Kidney (tissue), 14 donors: Measurements from ENCODE around the gene TRIP6. TPM values are rescaled to one million over a fixed set of nuclear protein-coding genes. Genes with fewer than 3 reads are reported as not detected.

Experiments used
- DNase-seq, 5 donors: peaks; one replicate each; pipeline ENCODE4 v3.0.0-alpha.2; 2013 to 2020
- FAIRE-seq: peaks from 2 replicates; lab custom pipeline; 2012; peaks lifted over from hg19 to GRCh38; lab: Jason Lieb, UNC
- H3K27ac ChIP-seq, 2 donors: one replicate each; pipeline ENCODE4 v1.7.0; 2013; ENCODE audit warnings: low read depth in 2 of 2, low read length in 2 of 2, inconsistent platforms in 1 of 2
- H3K27me3 ChIP-seq: one replicate; pipeline ENCODE4 v1.7.1; 2013; ENCODE audit warnings: low read length, inconsistent platforms; ENCODE audit not compliant: control insufficient read depth, insufficient read depth
- H3K36me3 ChIP-seq, 3 donors: one replicate each; pipeline versions ENCODE4 v1.7.0 to v1.7.1; 2013; ENCODE audit warnings: low read length in 3 of 3, control low read depth in 1 of 3, inconsistent platforms in 1 of 3; ENCODE audit not compliant: insufficient read depth in 3 of 3, control insufficient read depth in 2 of 3
- H3K4me1 ChIP-seq, 3 donors: one replicate each; pipeline versions ENCODE4 v1.7.0 to v1.7.1; 2013; ENCODE audit warnings: low read length in 3 of 3, inconsistent platforms in 1 of 3, low read depth in 1 of 3; ENCODE audit not compliant: control insufficient read depth in 2 of 3, insufficient read depth in 2 of 3
- H3K4me3 ChIP-seq, 3 donors: one replicate each; pipeline versions ENCODE4 v1.7.0 to v1.8.1; 2013; ENCODE audit warnings: low read length in 3 of 3, control low read depth in 1 of 3, inconsistent platforms in 1 of 3
- H3K9ac ChIP-seq, 3 donors: one replicate each; pipeline versions ENCODE4 v1.7.0 to v1.7.1; 2013; ENCODE audit warnings: low read length in 3 of 3, control low read depth in 1 of 3, inconsistent platforms in 1 of 3
- H3K9me3 ChIP-seq, 3 donors: one replicate each; pipeline versions ENCODE4 v1.7.0 to v1.7.1; 2013; ENCODE audit warnings: low read length in 3 of 3, control low read depth in 1 of 3, inconsistent platforms in 1 of 3; ENCODE audit not compliant: control insufficient read depth in 2 of 3, insufficient read depth in 1 of 3
- CTCF ChIP-seq: IDR thresholded peaks from 3 replicates; pipeline ENCODE4 v1.5.1; 2012; ENCODE audit warnings: mild to moderate bottlenecking, moderate library complexity, borderline replicate concordance; ENCODE audit not compliant: insufficient read depth; ENCODE audit errors: extremely low read depth
- intact Hi-C: fragments of 100-400 bp; cut with DNase I; formaldehyde crosslinking; loops from one replicate; pipeline ENCODE4 v1.11.1; 2022
- polyA plus RNA-seq: library from polyadenylated mRNA; stranded (reverse); fragments of 350-450 nt; fragmentation: Illumina TruSeq; extraction: RNeasy Lipid Tissue Mini Kit (QIAGEN cat#74804); gene quantifications from one replicate; pipeline ENCODE4 v1.2.3, GENCODE V29; 2014; ENCODE audit warnings: low read depth, low replicate concordance; ENCODE audit not compliant: insufficient read depth
- total RNA-seq: library from RNA; stranded (reverse); fragmentation: NEBNext Ultra II Directional; extraction: Animal tissue kit (Norgen Biotek cat#: 25700); gene quantifications from one replicate; pipeline ENCODE4 v1.2.1, GENCODE V29; 2021
- donor health status: control.
- donor health status: control.
- donor health status: control.
- donor health status: control.
- donor health status: control.
- donor health status: DM: yes; HTN: yes; CAD: no.
- donor health status: Normal renal cell carcinoma (clear cell type).

TRIP6 gene
- total and polyA plus RNA-seq, 2 donors from 2014 or later: 74.4 to 92.6 TPM

DNA sequence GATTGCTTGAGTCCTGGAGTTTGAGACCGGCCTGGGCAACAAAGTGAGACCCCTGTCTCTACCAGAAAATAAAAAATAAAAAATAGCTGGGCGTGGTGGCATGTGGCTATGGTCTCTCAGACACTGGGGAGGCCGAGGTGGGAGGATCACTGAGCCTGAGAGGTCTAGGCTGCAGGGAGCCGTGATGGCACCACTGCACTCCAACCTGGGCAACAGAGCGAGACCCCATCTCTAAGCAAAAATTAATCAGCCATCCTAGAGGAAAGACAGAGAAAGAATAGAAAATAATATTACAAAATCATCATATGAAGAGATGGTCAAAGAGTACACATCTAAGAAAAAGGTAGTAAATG lies 34.9 kb upstream of the TRIP6 start:
- FAIRE-seq: no peak
- Histone ChIP-seq H3K27ac (peak overlapping the region in 1 of 2 donors; percentile 80), H3K4me3 (no peak overlapping the region), H3K9me3 (no peaks in the 10 kb centered on the region), H3K4me1 (peaks cover 0 to 9% (median 9%) of the 10 kb centered on the region in 3 donors), H3K36me3 (no peaks in the 10 kb centered on the region), H3K27me3 (no peaks in the 10 kb centered on the region), H3K9ac (no peak overlapping the region)
- TF ChIP-seq CTCF: no peak
- DNase-seq: no peak
- intact Hi-C loops: no loop called here

- peaks cover 0 to 9% (median 6%) of the 10 kb centered on the region in 3 donors for H3K4me1 ChIP-seq
- H3K9ac ChIP-seq: peak overlapping the region in 1 of 3 donors; percentile 26
- DNase-seq (peak; percentile 89 to 94 (median 92)), FAIRE-seq (no peak)
- peak overlapping the region; percentile 83 to 87 for H3K27ac ChIP-seq
- no peak for TF ChIP-seq CTCF
- intact Hi-C loops: no loop called here
- no peaks in the 10 kb centered on the region for H3K27me3 ChIP-seq
- H3K36me3 ChIP-seq: no peaks in the 10 kb centered on the region
- H3K9me3 ChIP-seq: no peaks in the 10 kb centered on the region
- H3K4me3 ChIP-seq: no peak overlapping the region
Measured at GRCh38 chr7:100835903-100836811, 31.0 kb upstream of the TRIP6 start.

DNA sequence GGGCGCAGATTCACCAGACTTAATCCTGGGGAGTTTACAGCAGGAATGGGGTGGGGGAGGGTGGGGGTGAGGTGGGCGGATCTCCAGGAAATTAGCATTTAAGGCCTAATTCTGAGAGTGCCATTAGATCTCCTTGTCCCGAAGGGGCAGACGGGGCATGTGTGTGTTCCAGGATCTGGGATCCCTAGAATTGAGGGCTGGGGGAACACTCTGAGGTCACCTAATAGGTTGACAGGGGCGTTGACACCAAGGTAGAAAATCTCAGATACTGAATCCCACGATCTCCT lies 30.4 kb upstream of the TRIP6 start:
- peak overlapping the region in 2 of 3 donors; percentile 49 to 78 for H3K9ac ChIP-seq
- peaks cover 0 to 9% (median 6%) of the 10 kb centered on the region in 3 donors for H3K4me1 ChIP-seq
- peak overlapping the region; percentile 83 to 87 for H3K27ac ChIP-seq
- no peaks in the 10 kb centered on the region for H3K9me3 ChIP-seq
- TF ChIP-seq CTCF: no peak
- H3K36me3 ChIP-seq: no peaks in the 10 kb centered on the region
- DNase-seq: no peak
- intact Hi-C loops: no loop called here
- peak overlapping the region; percentile 58 to 70 (median 68) for H3K4me3 ChIP-seq
- no peaks in the 10 kb centered on the region for H3K27me3 ChIP-seq
- FAIRE-seq: no peak
